NT2/D1 (cell line): ENCODE results near the gene RBAK.
"Not testable (repeated sequence)": the region's sequence is repeated elsewhere in the genome, so short reads cannot be mapped to it uniquely, and the experiment has no call there.

Experiments used
- DNase-seq: peaks from one replicate; pipeline ENCODE4 v3.0.0-alpha.2; 2011; ENCODE audit warnings: low read depth, low spot score
- H3K27me3 ChIP-seq: 2 replicates; pipeline ENCODE4 v1.6.0; 2011; ENCODE audit warnings: mild to moderate bottlenecking; ENCODE audit not compliant: insufficient read length, insufficient read depth
- H3K36me3 ChIP-seq: 2 replicates; pipeline ENCODE4 v1.6.1; 2011; ENCODE audit warnings: mild to moderate bottlenecking, low read length, mixed read lengths; ENCODE audit not compliant: insufficient read depth, insufficient read length
- H3K4me1 ChIP-seq: 2 replicates; pipeline ENCODE4 v1.5.1; 2011; ENCODE audit not compliant: insufficient read depth, insufficient read length
- H3K4me3 ChIP-seq: 2 replicates; pipeline ENCODE4 v1.5.1; 2011; ENCODE audit warnings: low read depth; ENCODE audit not compliant: insufficient read length
- H3K9ac ChIP-seq: 2 replicates; pipeline ENCODE4 v1.6.0; 2011; ENCODE audit warnings: low read depth; ENCODE audit not compliant: insufficient read length
- H3K9me3 ChIP-seq: 2 replicates; pipeline ENCODE4 v1.5.1; 2011; ENCODE audit warnings: mild to moderate bottlenecking, low read length; ENCODE audit not compliant: insufficient read depth
- SUZ12 ChIP-seq: IDR thresholded peaks from 2 replicates; pipeline ENCODE4 v1.6.1; 2011; ENCODE audit not compliant: insufficient read length, insufficient read depth; ENCODE audit errors: extremely low read depth
- YY1 ChIP-seq: IDR thresholded peaks from 2 replicates; pipeline ENCODE4 v1.6.1; 2011; ENCODE audit not compliant: insufficient read length, insufficient read depth
- ZNF274 ChIP-seq: IDR thresholded peaks from 2 replicates; pipeline ENCODE4 v1.6.1; 2011; ENCODE audit warnings: mild to moderate bottlenecking, low read depth, low read length

The RBAK gene

GRCh38 chr7:5035276-5035675, 10.4 kb upstream of the RBAK start:
- Histone ChIP-seq H3K27me3 (no peaks in the 10 kb centered on the region), H3K9me3 (no peaks in the 10 kb centered on the region), H3K36me3 (no peaks in the 10 kb centered on the region), H3K4me3 (no peak overlapping the region), H3K9ac (no peak overlapping the region), H3K4me1 (no peaks in the 10 kb centered on the region)
- TF ChIP-seq ZNF274 (no peak), YY1 (no peak), SUZ12 (no peak)
- DNase-seq = no peak

- H3K36me3 ChIP-seq = no peaks in the 10 kb centered on the region
- no peaks in the 10 kb centered on the region for H3K4me1 ChIP-seq
- H3K4me3 ChIP-seq = no peak overlapping the region
- no peaks in the 10 kb centered on the region for H3K9me3 ChIP-seq
- DNase-seq = no peak
- no peak for TF ChIP-seq SUZ12
- no peak for TF ChIP-seq ZNF274
- no peak for TF ChIP-seq YY1
- no peaks in the 10 kb centered on the region for H3K27me3 ChIP-seq
- H3K9ac ChIP-seq = no peak overlapping the region
Observed at GRCh38 chr7:5036446-5036845, 9.2 kb upstream of the RBAK start.

GRCh38 chr7:5041047-5041446, 4.6 kb upstream of the RBAK start:
- Histone ChIP-seq H3K27me3 (no peaks in the 10 kb centered on the region), H3K4me1 (peaks cover 2% of the 10 kb centered on the region), H3K9ac (no peak overlapping the region), H3K36me3 (no peaks in the 10 kb centered on the region), H3K9me3 (no peaks in the 10 kb centered on the region), H3K4me3 (no peak overlapping the region)
- DNase-seq = no peak
- no peak for TF ChIP-seq ZNF274
- TF ChIP-seq SUZ12 = no peak
- TF ChIP-seq YY1 = no peak

- Histone ChIP-seq H3K36me3 (peaks cover 8% of the 10 kb centered on the region), H3K9ac (no peak overlapping the region), H3K27me3 (no peaks in the 10 kb centered on the region), H3K4me3 (no peak overlapping the region), H3K4me1 (peaks cover 2% of the 10 kb centered on the region), H3K9me3 (no peaks in the 10 kb centered on the region)
- no peak for DNase-seq
- no peak for TF ChIP-seq SUZ12
- TF ChIP-seq ZNF274 = no peak
- no peak for TF ChIP-seq YY1
Observed at GRCh38 chr7:5043661-5044060, 2.0 kb upstream of the RBAK start.

- Histone ChIP-seq H3K4me3 (peak overlapping the region; percentile 86), H3K36me3 (peaks cover 32% of the 10 kb centered on the region)
- not testable (repeated sequence) for DNase-seq
Observed at GRCh38 chr7:5046397-5046732, 705 bp downstream of the RBAK start.

GRCh38 chr7:5047127-5047526, 1.5 kb downstream of the RBAK start:
- DNase-seq, H3K4me3 ChIP-seq, H3K27me3 ChIP-seq, H3K4me1 ChIP-seq, H3K9ac ChIP-seq: not testable (repeated sequence)
- Histone ChIP-seq H3K36me3 (peaks cover 38% of the 10 kb centered on the region), H3K9me3 (peaks cover 24% of the 10 kb centered on the region)

More at GRCh38 chr7:5046397-5046732, 705 bp downstream of the RBAK start:
- Histone ChIP-seq H3K9me3 (peaks cover 16% of the 10 kb centered on the region), H3K9ac (peak overlapping the region; percentile 98)
- not testable (repeated sequence) for H3K4me1 ChIP-seq, H3K27me3 ChIP-seq

- no peak for DNase-seq
- H3K36me3 ChIP-seq = peaks cover 58% of the 10 kb centered on the region
- peaks cover 46% of the 10 kb centered on the region for H3K9me3 ChIP-seq
- TF ChIP-seq ZNF274 (no peak), YY1 (no peak), SUZ12 (no peak)
- no peak overlapping the region for H3K9ac ChIP-seq
- H3K4me3 ChIP-seq = no peak overlapping the region
- no peaks in the 10 kb centered on the region for H3K4me1 ChIP-seq
- no peaks in the 10 kb centered on the region for H3K27me3 ChIP-seq
Observed at GRCh38 chr7:5050676-5051075, 5.0 kb downstream of the RBAK start.

GRCh38 chr7:5051731-5052130, 6.1 kb downstream of the RBAK start:
- H3K27me3 ChIP-seq = not testable (repeated sequence)
- peaks cover 67% of the 10 kb centered on the region for H3K36me3 ChIP-seq
- peaks cover 50% of the 10 kb centered on the region for H3K9me3 ChIP-seq

More at GRCh38 chr7:5051731-5052130, 6.1 kb downstream of the RBAK start:
- not testable (repeated sequence) for H3K4me1 ChIP-seq, H3K4me3 ChIP-seq, H3K9ac ChIP-seq, DNase-seq
